Endothelial cell of umbilical vein (primary cell): ENCODE measurements around the gene AP2A2. TPM values are rescaled to one million over a fixed set of nuclear protein-coding genes. Genes with fewer than 3 reads are reported as not detected.

ENCODE experiments used
- BruUV-seq: library from RNA; stranded (reverse); fragments of 400-500 nt; replicated peaks from 2 replicates; lab custom pipeline; 2021; lab: Mats Ljungman, UMichigan
- CTCF ChIA-PET: fragments of 300-600, 350-600 bp; sonication (Branson Sonifier 250); formaldehyde crosslinking; loops from one replicate; lab custom pipeline; 2021; ENCODE audit warnings: antibody characterized with exemption, inconsistent platforms; lab: Charles Lee
- POLR2A ChIA-PET: fragments of 300-600, 350-600 bp; sonication (Branson Sonifier 250); formaldehyde crosslinking; loops from one replicate; lab custom pipeline; 2021; ENCODE audit warnings: antibody characterized with exemption, inconsistent platforms; lab: Charles Lee
- DNase-seq: peaks from one replicate; pipeline ENCODE4 v3.0.0-alpha.2; 2011; ENCODE audit warnings: low read depth, low spot score
- FAIRE-seq: peaks from 2 replicates; lab custom pipeline; 2011; peaks lifted over from hg19 to GRCh38; lab: Jason Lieb, UNC
- H2AFZ ChIP-seq: 2 replicates; pipeline ENCODE4 v1.6.0; 2012; ENCODE audit warnings: low read depth, low read length, control low read depth, inconsistent platforms
- H3K27ac ChIP-seq: 2 replicates; pipeline ENCODE4 v1.5.1; 2011; ENCODE audit warnings: low read depth, mild to moderate bottlenecking, control low read depth, low read length, moderate library complexity; ENCODE audit not compliant: insufficient read depth
- H3K27me3 ChIP-seq, 2 experiments: 2 replicates each; pipeline versions ENCODE4 v1.6.0 to v1.6.1; 2011; ENCODE audit warnings: low read length in 2 of 2, mixed read lengths in 1 of 2; ENCODE audit not compliant: control insufficient read depth in 2 of 2, insufficient read depth in 2 of 2
- H3K36me3 ChIP-seq, 2 experiments: 2 replicates in 1 of 2; 3 replicates in 1 of 2; pipeline ENCODE4 v1.5.1; 2011; ENCODE audit warnings: low read length in 2 of 2, mild to moderate bottlenecking in 1 of 2, moderate library complexity in 1 of 2; ENCODE audit not compliant: control insufficient read depth in 2 of 2, insufficient read depth in 2 of 2; ENCODE audit errors: extremely low read depth in 1 of 2
- H3K4me1 ChIP-seq: 3 replicates; pipeline ENCODE4 v1.5.1; 2011; ENCODE audit warnings: mild to moderate bottlenecking, low read length; ENCODE audit not compliant: control insufficient read depth, insufficient read depth; ENCODE audit errors: extremely low read depth
- H3K4me2 ChIP-seq: 2 replicates; pipeline ENCODE4 v1.6.1; 2011; ENCODE audit warnings: low read length, control low read depth, mixed read lengths; ENCODE audit not compliant: insufficient read depth
- H3K4me3 ChIP-seq, 3 experiments: fragments of 200-600 bp in 1 of 3; sonication (generic), shearing (Covaris generic) in 1 of 3; replicated peaks in 1 of 3; 2 replicates each; pipeline ENCODE4 v1.5.1; 2011 to 2016; ENCODE audit warnings: control low read depth in 3 of 3, low read length in 3 of 3, mild to moderate bottlenecking in 2 of 3, inconsistent platforms in 1 of 3, low read depth in 1 of 3, moderate library complexity in 1 of 3; ENCODE audit not compliant: insufficient read depth in 1 of 3
- H3K79me2 ChIP-seq: 2 replicates; pipeline ENCODE4 v1.6.0; 2012; ENCODE audit warnings: low read length, inconsistent platforms; ENCODE audit not compliant: control insufficient read depth, insufficient read depth
- H3K9ac ChIP-seq: replicated peaks from 2 replicates; pipeline ENCODE3; 2011; ENCODE audit warnings: low read length, control low read depth; ENCODE audit not compliant: insufficient read depth; ENCODE audit errors: extremely low read depth
- H3K9me1 ChIP-seq: replicated peaks from 3 replicates; pipeline ENCODE4 v1.6.0; 2011; ENCODE audit warnings: mild to moderate bottlenecking, low read length; ENCODE audit not compliant: control insufficient read depth, insufficient read depth; ENCODE audit errors: extremely low read depth
- H3K9me3 ChIP-seq: replicated peaks from 2 replicates; pipeline ENCODE4 v1.5.1; 2012; ENCODE audit warnings: low read length, inconsistent platforms; ENCODE audit not compliant: control insufficient read depth, insufficient read depth
- H4K20me1 ChIP-seq: replicated peaks from 2 replicates; pipeline ENCODE3; 2011; ENCODE audit warnings: mild to moderate bottlenecking, low read length; ENCODE audit not compliant: control insufficient read depth, insufficient read depth; ENCODE audit errors: extremely low read depth
- CTCF ChIP-seq, 2 donors: IDR thresholded peaks; 1 replicate in 1 of 2; 2 replicates in 1 of 2; pipeline ENCODE4 v1.5.1; 2011; ENCODE audit warnings: low read length in 2 of 2, mild to moderate bottlenecking in 2 of 2, moderate library complexity in 2 of 2, control low read depth in 1 of 2, inconsistent platforms in 1 of 2, low read depth in 1 of 2; ENCODE audit not compliant: insufficient read depth in 1 of 2; ENCODE audit errors: extremely low read depth in 1 of 2
- EZH2 ChIP-seq: IDR thresholded peaks from 2 replicates; pipeline ENCODE4 v1.6.1; 2012; ENCODE audit warnings: borderline replicate concordance, low read depth, mild to moderate bottlenecking, moderate library complexity, low read length, inconsistent platforms; ENCODE audit not compliant: severe bottlenecking
- FOS ChIP-seq: IDR thresholded peaks from 2 replicates; pipeline ENCODE4 v1.6.1; 2011; ENCODE audit warnings: mild to moderate bottlenecking, low read length, moderate library complexity, borderline replicate concordance; ENCODE audit not compliant: insufficient read depth
- GATA2 ChIP-seq: IDR thresholded peaks from 2 replicates; pipeline ENCODE4 v1.7.0; 2011; ENCODE audit warnings: low read depth, mild to moderate bottlenecking, moderate library complexity, mixed read lengths, low read length; ENCODE audit not compliant: insufficient read length, insufficient read depth
- JUN ChIP-seq: IDR thresholded peaks from 2 replicates; pipeline ENCODE4 v1.6.1; 2011; ENCODE audit warnings: borderline replicate concordance, low read depth; ENCODE audit not compliant: insufficient read length, insufficient read depth
- MAX ChIP-seq: IDR thresholded peaks from 2 replicates; pipeline ENCODE4 v1.6.1; 2011; ENCODE audit not compliant: insufficient read depth, insufficient read length
- MYC ChIP-seq: IDR thresholded peaks from one replicate; pipeline ENCODE4 v1.6.1; 2011; ENCODE audit warnings: mild to moderate bottlenecking, low read depth, low read length
- POLR2A ChIP-seq: IDR thresholded peaks from 2 replicates; pipeline ENCODE4 v1.6.1; 2012; ENCODE audit warnings: low read depth, mild to moderate bottlenecking, control low read depth, low read length
- POLR2AphosphoS5 ChIP-seq: IDR thresholded peaks from 2 replicates; pipeline ENCODE4 v1.6.1; 2012; ENCODE audit warnings: low read depth, mild to moderate bottlenecking, control low read depth, low read length, moderate library complexity; ENCODE audit not compliant: insufficient read depth
- dilution Hi-C: fragments of 300-500 bp; cut with MboI; formaldehyde crosslinking; loops from one replicate; pipeline ENCODE4 v1.15.0; 2019; ENCODE audit warnings: low sequenced_read_pairs; ENCODE audit not compliant: extremely low pct_ligation_motif_present
- intact Hi-C: fragments of 100-400 bp; cut with micrococcal nuclease; formaldehyde crosslinking; loops from one replicate; pipeline ENCODE4 v1.10.0; 2022
- polyA plus RNA-seq, 4 experiments: library from polyadenylated mRNA; depleted of rRNA in 3 of 4; stranded (reverse) in 3 of 4; unstranded in 1 of 4; fragments of >200 nt; gene quantifications; 2 replicates each; pipeline versions ENCODE4 v1.2.1 to v1.2.3, GENCODE V29; 2011 to 2012; ENCODE audit warnings: missing spikeins in 1 of 4
- total RNA-seq: library from RNA; stranded (reverse); gene quantifications from 2 replicates; pipeline ENCODE4 v1.2.3, GENCODE V29; 2021

Gene AP2A2
- total and polyA plus RNA-seq, 2 donors (not counting 3 experiments of a cell fraction or from before 2014, with no cell fraction given): 89.5 to 92.6 TPM

- Histone ChIP-seq H3K9me3 (no peaks in the 10 kb centered on the region), H3K36me3 (peaks cover 16 to 56% of the 10 kb centered on the region in 2 experiments), H3K27me3 (no peaks in the 10 kb centered on the region), H3K4me3 (no peak overlapping the region), H2AFZ (no peak overlapping the region), H3K27ac (no peak overlapping the region), H3K79me2 (peaks cover 2% of the 10 kb centered on the region), H3K9ac (no peak overlapping the region), H4K20me1 (no peaks in the 10 kb centered on the region), H3K4me2 (no peak overlapping the region), H3K4me1 (no peaks in the 10 kb centered on the region), H3K9me1 (no peaks in the 10 kb centered on the region)
- POLR2A ChIA-PET: no interaction called here
- no peak for DNase-seq
- CTCF ChIA-PET: no interaction called here
- BruUV-seq: no TSS peak
- dilution Hi-C loops (no loop called here), intact Hi-C loops (no loop called here)
- TF ChIP-seq CTCF (IDR thresholded peaks at IDR 0.05; ENCODE audit: extremely low read depth in 1 of 2, insufficient read depth in 1 of 2, low read depth in 1 of 2, low read length in 2 of 2) (no peak), MYC (no peak), GATA2 (no peak), EZH2 (no peak), MAX (no peak), POLR2AphosphoS5 (no peak), FOS (no peak), POLR2A (no peak), JUN (no peak)
- FAIRE-seq: no peak
These were observed 60.7 kb downstream of the AP2A2 start for GRCh38 chr11:986270-986951.
